Measurements from ENCODE around the gene TOX3.

TOX3 gene

DNA sequence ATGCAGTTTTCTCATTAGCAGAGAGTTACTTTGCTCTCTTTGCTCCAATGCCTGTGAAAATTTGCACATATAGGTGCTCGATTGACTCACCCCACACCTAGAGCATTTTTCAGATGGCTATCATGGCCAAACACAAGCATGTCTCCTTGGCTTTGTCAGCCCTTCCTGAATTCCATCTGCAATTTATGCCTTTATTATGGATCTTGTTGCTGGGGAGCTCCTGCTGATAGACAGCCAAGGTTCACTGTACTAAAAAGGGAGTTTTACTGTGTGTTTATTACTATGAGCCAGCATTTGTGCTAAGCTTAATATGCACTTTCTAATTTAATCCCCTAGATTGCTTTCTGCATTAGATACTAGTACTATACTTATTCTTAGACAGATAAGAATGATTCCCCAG, 93.3 kb downstream of the TOX3 start:
- DNase-seq (ENCODE audit: insufficient read length, low spot score) (no peak), FAIRE-seq (no peak)
- TF ChIP-seq SPI1 (IDR thresholded peaks at IDR 0.05; ENCODE audit: low read depth, low read length) (no peak), TAF1 (IDR thresholded peaks at IDR 0.05; ENCODE audit: low read depth, low read length) (no peak), PAX5 (IDR thresholded peaks at IDR 0.05; ENCODE audit: insufficient read depth, low read length, severe bottlenecking) (no peak), POU2F2 (IDR thresholded peaks at IDR 0.05; ENCODE audit: low read depth, low read length) (no peak), POLR2A (IDR thresholded peaks at IDR 0.05; ENCODE audit: low read depth, low read length) (no peak), POLR2AphosphoS5 (IDR thresholded peaks at IDR 0.05; ENCODE audit: low read depth, low read length) (no peak)

DNA sequence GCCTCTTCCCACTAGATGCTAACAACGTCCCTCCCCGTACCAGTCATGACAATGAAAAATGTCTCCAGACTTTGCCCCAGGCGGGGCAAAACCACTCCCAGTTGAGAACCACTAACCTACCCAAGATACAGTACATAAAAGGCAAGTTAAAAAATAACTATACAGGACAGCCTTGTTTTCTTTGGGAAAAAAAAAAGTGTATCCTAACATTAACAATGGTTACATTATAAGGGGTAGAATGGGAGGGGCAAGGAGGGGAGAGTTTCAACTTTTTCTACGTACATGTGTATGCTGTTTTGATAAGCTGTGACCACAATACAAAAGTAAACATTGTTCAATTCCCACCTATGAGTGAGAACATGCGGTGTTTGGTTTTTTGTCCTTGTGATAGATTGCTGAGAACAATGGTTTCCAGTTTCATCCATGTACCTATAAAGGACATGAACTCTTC, 94.9 kb downstream of the TOX3 start:
- no peak for DNase-seq (ENCODE audit: insufficient read length, low spot score)
- TF ChIP-seq POU2F2 (IDR thresholded peaks at IDR 0.05; ENCODE audit: low read depth, low read length) (no peak), SPI1 (IDR thresholded peaks at IDR 0.05; ENCODE audit: low read depth, low read length) (no peak), PAX5 (IDR thresholded peaks at IDR 0.05; ENCODE audit: insufficient read depth, low read length, severe bottlenecking) (no peak), POLR2A (IDR thresholded peaks at IDR 0.05; ENCODE audit: low read depth, low read length) (no peak), POLR2AphosphoS5 (IDR thresholded peaks at IDR 0.05; ENCODE audit: low read depth, low read length) (no peak), TAF1 (IDR thresholded peaks at IDR 0.05; ENCODE audit: low read depth, low read length) (no peak)
- no peak for FAIRE-seq

DNA sequence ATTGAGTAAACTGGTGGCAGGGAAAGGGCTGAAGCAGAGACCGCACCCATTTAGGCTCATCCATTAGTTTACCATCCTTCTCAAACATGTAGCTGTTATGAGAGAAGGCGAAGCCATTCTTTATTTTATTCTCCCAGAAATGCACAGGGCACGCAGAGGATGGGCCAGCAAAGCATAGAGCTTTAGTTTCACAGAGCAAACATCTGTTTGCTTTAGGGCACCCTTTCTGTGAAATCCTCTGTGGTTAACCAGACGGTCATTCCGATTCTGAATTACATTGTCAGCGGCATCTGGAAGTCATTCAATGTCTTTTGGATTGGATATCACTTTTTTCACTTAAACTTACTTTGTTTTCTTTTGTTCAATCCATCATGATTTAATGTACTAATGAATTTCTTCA, 96.0 kb downstream of the TOX3 start:
- no peak for TF ChIP-seq SPI1 (IDR thresholded peaks at IDR 0.05; ENCODE audit: low read depth, low read length)
- no peak for TF ChIP-seq PAX5 (IDR thresholded peaks at IDR 0.05; ENCODE audit: insufficient read depth, low read length, severe bottlenecking)
- no peak for TF ChIP-seq POLR2A (IDR thresholded peaks at IDR 0.05; ENCODE audit: low read depth, low read length)
- no peak for TF ChIP-seq POU2F2 (IDR thresholded peaks at IDR 0.05; ENCODE audit: low read depth, low read length)
- TF ChIP-seq TAF1 (IDR thresholded peaks at IDR 0.05; ENCODE audit: low read depth, low read length), result no peak
- DNase-seq (ENCODE audit: insufficient read length, low spot score) (no peak), FAIRE-seq (no peak)

DNA sequence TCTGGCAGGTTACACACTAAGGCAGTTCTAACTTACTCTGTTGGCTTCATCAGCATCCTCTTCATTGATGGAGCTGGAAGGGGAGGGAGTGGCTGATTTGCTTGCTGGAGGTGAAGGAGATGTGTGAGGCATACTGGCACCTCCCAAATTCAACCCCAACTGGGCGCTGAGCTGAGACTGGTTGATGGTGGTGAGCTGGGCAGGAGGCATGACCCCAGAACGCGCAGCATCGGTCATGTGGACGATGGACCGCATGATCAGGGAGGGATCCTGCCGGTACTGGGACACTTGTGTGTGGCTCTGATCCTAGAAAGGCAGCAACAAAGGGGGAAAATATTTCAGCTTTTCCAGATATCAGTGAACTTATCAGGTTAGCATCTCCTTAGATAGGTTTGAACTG, 96.7 kb downstream of the TOX3 start:
- DNase-seq (ENCODE audit: insufficient read length, low spot score) (no peak), FAIRE-seq (no peak)
- TF ChIP-seq SPI1 (IDR thresholded peaks at IDR 0.05; ENCODE audit: low read depth, low read length) (no peak), TAF1 (IDR thresholded peaks at IDR 0.05; ENCODE audit: low read depth, low read length) (no peak), POU2F2 (IDR thresholded peaks at IDR 0.05; ENCODE audit: low read depth, low read length) (no peak), POLR2AphosphoS5 (IDR thresholded peaks at IDR 0.05; ENCODE audit: low read depth, low read length) (no peak), PAX5 (IDR thresholded peaks at IDR 0.05; ENCODE audit: insufficient read depth, low read length, severe bottlenecking) (no peak), POLR2A (IDR thresholded peaks at IDR 0.05; ENCODE audit: low read depth, low read length) (no peak)

DNA sequence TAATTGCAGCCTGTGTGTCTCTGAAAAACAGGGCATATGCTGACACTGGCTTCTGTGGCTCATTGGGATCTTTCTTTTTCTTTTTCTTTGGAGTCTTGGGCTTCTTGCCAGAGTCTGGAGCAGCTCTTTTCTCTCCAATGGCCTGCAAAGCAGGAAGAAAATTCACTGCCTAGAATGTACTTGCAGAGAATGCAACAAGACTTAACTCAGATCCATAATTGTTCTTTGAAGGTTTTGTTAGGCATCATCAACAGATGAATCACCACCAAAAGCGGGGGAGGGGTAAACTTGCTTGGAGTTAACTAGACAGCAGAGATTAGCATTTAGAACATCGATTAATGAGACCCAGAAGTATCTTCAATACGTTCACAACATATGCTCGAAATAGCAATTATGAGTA, 100.9 kb downstream of the TOX3 start:
- DNase-seq (ENCODE audit: insufficient read length, low spot score), result no peak
- no peak for FAIRE-seq
- TF ChIP-seq TAF1 (IDR thresholded peaks at IDR 0.05; ENCODE audit: low read depth, low read length) (no peak), PAX5 (IDR thresholded peaks at IDR 0.05; ENCODE audit: insufficient read depth, low read length, severe bottlenecking) (no peak), POU2F2 (IDR thresholded peaks at IDR 0.05; ENCODE audit: low read depth, low read length) (no peak)

DNA sequence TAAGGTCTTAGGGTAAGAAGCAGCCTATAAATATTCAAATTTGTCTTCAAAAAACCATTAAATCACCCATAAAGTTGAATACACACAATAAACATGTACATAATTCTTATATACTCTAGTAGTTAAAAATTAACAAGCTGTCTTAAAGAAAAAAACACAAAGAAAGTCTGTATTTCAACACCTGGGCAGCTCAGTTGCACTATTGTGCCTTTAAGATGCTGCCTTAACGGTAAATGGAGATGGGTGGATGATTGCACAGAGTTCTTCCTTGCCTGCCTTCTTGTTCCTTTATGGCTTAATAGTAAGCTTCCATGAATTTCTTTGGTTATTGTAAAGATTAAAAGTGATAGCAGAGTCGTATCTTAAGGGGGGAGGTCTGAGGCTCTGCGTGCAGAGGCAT, 105.1 kb downstream of the TOX3 start:
- DNase-seq (ENCODE audit: insufficient read length, low spot score) (no peak), FAIRE-seq (no peak)
- TF ChIP-seq POLR2AphosphoS5 (IDR thresholded peaks at IDR 0.05; ENCODE audit: low read depth, low read length), result no peak

DNA sequence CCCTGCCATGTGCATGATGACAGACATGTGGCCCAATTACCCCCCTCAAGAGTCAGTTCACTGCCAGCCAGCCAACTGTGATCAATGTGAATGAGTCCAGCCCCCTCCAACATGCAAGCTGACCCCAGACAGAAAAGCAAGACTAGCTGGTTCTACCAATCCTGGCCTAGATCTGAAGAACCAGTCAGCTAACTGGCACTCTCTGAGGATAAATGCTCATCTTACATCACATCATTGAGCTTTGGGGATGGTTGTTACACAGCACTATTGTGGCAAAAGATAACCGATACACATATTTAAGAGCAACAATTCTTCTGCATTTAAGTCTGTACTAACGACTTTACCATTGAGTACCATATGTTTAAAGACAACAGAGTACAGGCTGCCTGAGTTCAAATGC, 106.7 kb downstream of the TOX3 start:
- TF ChIP-seq TAF1 (IDR thresholded peaks at IDR 0.05; ENCODE audit: low read depth, low read length), result no peak
- TF ChIP-seq POLR2A (IDR thresholded peaks at IDR 0.05; ENCODE audit: low read depth, low read length), result no peak
- no peak for TF ChIP-seq POLR2AphosphoS5 (IDR thresholded peaks at IDR 0.05; ENCODE audit: low read depth, low read length)
- FAIRE-seq (no peak), DNase-seq (ENCODE audit: insufficient read length, low spot score) (no peak)

DNA sequence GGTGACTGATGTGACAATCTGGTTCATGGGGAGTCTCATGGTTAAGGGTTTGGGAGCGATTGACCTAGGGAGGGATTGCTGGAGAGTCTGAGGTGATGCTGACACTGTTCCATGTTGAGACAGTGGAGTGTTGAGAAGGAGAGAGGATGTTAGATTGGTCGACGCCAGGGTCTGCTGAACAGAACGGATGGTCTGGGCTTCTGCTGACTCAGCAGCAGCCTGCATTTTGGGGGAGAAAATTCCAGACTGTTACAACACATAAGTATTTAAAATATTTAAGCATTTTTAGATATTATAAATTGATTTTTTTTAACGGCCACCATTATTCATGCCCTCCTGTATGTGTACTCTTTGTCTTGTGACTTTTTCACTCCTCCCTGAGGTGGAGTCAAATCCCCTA, 107.2 kb downstream of the TOX3 start:
- FAIRE-seq, result no peak
- TF ChIP-seq POLR2A (IDR thresholded peaks at IDR 0.05; ENCODE audit: low read depth, low read length) (no peak), TAF1 (IDR thresholded peaks at IDR 0.05; ENCODE audit: low read depth, low read length) (no peak), PAX5 (IDR thresholded peaks at IDR 0.05; ENCODE audit: insufficient read depth, low read length, severe bottlenecking) (no peak), SPI1 (IDR thresholded peaks at IDR 0.05; ENCODE audit: low read depth, low read length) (no peak), POU2F2 (IDR thresholded peaks at IDR 0.05; ENCODE audit: low read depth, low read length) (no peak), POLR2AphosphoS5 (IDR thresholded peaks at IDR 0.05; ENCODE audit: low read depth, low read length) (no peak)
- no peak for DNase-seq (ENCODE audit: insufficient read length, low spot score)

DNA sequence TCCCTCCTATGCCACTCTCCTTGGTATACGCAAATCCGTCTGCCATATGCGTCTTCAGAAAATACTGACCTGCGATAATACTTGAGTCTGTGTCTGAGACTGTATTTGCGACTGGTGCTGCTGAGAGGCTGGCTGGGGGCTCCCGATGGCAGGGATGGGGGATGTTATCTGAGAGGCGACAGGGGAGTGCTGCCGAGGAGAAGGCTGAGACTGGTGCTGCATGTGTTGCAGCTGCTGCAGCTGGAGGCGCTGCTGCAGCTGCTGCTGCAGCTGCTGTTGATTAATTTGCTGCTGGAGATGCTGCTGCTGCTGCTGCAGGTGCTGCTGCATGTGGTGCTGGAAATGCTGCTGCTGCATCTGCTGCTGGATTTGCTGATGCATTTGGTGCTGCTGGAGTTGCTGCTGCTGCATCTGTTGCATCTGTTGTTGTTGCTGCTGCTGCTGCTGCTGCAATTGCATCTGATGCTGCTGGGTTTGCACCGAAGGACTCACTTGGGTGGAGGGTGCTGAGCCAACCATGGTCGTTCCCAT, 107.7 kb downstream of the TOX3 start:
- TF ChIP-seq POLR2A (IDR thresholded peaks at IDR 0.05; ENCODE audit: low read depth, low read length), result no peak
- no peak for TF ChIP-seq SPI1 (IDR thresholded peaks at IDR 0.05; ENCODE audit: low read depth, low read length)
- no peak for TF ChIP-seq TAF1 (IDR thresholded peaks at IDR 0.05; ENCODE audit: low read depth, low read length)
- no peak for TF ChIP-seq PAX5 (IDR thresholded peaks at IDR 0.05; ENCODE audit: insufficient read depth, low read length, severe bottlenecking)
- no peak for TF ChIP-seq POU2F2 (IDR thresholded peaks at IDR 0.05; ENCODE audit: low read depth, low read length)
- no peak for TF ChIP-seq POLR2AphosphoS5 (IDR thresholded peaks at IDR 0.05; ENCODE audit: low read depth, low read length)
- FAIRE-seq (no peak), DNase-seq (ENCODE audit: insufficient read length, low spot score) (no peak)

DNA sequence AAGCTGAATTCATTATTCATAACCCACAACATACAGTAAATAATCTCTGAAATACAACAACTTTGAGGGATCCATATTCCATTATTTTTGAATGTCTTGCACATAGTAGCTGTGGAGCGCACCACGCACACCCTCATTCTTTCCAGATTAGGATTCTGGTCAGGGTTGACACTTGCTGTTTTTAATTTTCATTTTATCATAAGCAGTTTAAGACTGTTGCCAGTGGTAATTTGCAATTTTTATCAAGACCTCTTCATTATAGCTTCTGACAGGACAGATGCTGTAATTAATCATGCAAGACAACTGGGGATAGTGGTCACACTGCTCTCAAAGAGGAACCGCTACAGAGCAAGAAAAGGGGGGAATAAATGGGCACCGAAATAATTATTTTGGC, 109.7 kb downstream of the TOX3 start:
- TF ChIP-seq POLR2AphosphoS5 (IDR thresholded peaks at IDR 0.05; ENCODE audit: low read depth, low read length) (no peak), TAF1 (IDR thresholded peaks at IDR 0.05; ENCODE audit: low read depth, low read length) (no peak), POU2F2 (IDR thresholded peaks at IDR 0.05; ENCODE audit: low read depth, low read length) (no peak), SPI1 (IDR thresholded peaks at IDR 0.05; ENCODE audit: low read depth, low read length) (no peak), POLR2A (IDR thresholded peaks at IDR 0.05; ENCODE audit: low read depth, low read length) (no peak), PAX5 (IDR thresholded peaks at IDR 0.05; ENCODE audit: insufficient read depth, low read length, severe bottlenecking) (no peak)

More for the DNA sequence above, 109.7 kb downstream of the TOX3 start:
- FAIRE-seq, result no peak
- no peak for DNase-seq (ENCODE audit: insufficient read length, low spot score)

Measured in GM12891 (cell line).